K562 (cell line): ENCODE data around the gene FARP2. TPM values are rescaled to one million over a fixed set of nuclear protein-coding genes. Genes with fewer than 3 reads are reported as not detected.

Experiments used
- BCLAF1 ChIP-seq, 2 experiments: fragments of 450-650 bp in 1 of 2; IDR thresholded peaks; 2 replicates each; pipeline ENCODE4 v1.6.1; 2011 to 2017; ENCODE audit warnings: low read depth in 2 of 2, antibody characterized with exemption in 1 of 2, borderline replicate concordance in 1 of 2, low read length in 1 of 2, mild to moderate bottlenecking in 1 of 2, mixed read lengths in 1 of 2; ENCODE audit not compliant: control insufficient read depth in 1 of 2
- CAMTA2 ChIP-seq: fragments of 250-450 bp; sonication (Bioruptor Pico); conservative IDR thresholded peaks from 2 replicates; pipeline ENCODE4 v1.5.1; 2022
- CEBPG ChIP-seq, 3 experiments: fragments of 200-800 bp in 1 of 3; sonication (Bioruptor generic) in 1 of 3; sonication (generic) in 1 of 3; formaldehyde crosslinking in 1 of 3; IDR thresholded peaks in 2 of 3; conservative IDR thresholded peaks in 1 of 3; 2 replicates each; pipeline versions ENCODE4 v1.6.1 to v1.8.0; 2016 to 2022; ENCODE audit warnings: missing compliant biosample characterization in 2 of 3, missing genetic modification characterization in 2 of 3, mild to moderate bottlenecking in 1 of 3, missing genetic modification reagents in 1 of 3
- EGR1 ChIP-seq: fragments of 450-650 bp; conservative IDR thresholded peaks from 2 replicates; pipeline ENCODE4 v1.6.1; 2017; ENCODE audit warnings: mild to moderate bottlenecking
- FIP1L1 ChIP-seq: fragments of 200-400 bp; formaldehyde crosslinking; IDR thresholded peaks from 2 replicates; pipeline ENCODE4 v1.6.1; 2018; ENCODE audit warnings: mild to moderate bottlenecking, low read depth, low read length; ENCODE audit not compliant: poor library complexity, severe bottlenecking
- GATAD2B ChIP-seq: fragments of 450-650 bp; IDR thresholded peaks from 2 replicates; pipeline ENCODE4 v1.6.1; 2017; ENCODE audit warnings: mild to moderate bottlenecking, borderline replicate concordance
- HOMEZ ChIP-seq: fragments of 250-450 bp; sonication (Bioruptor Pico); IDR thresholded peaks from 2 replicates; pipeline ENCODE4 v1.4.0; 2020; ENCODE audit warnings: mild to moderate bottlenecking, moderate library complexity
- L3MBTL2 ChIP-seq: fragments of 450-650 bp; IDR thresholded peaks from 2 replicates; pipeline ENCODE4 v1.6.1; 2016; ENCODE audit warnings: mild to moderate bottlenecking, moderate library complexity
- MECOM ChIP-seq: fragments of 250-450 bp; sonication (Bioruptor Pico); IDR thresholded peaks from 2 replicates; pipeline ENCODE4 v1.8.0; 2022; ENCODE audit warnings: inconsistent platforms
- MTA3 ChIP-seq: fragments of 450-650 bp; formaldehyde crosslinking; IDR thresholded peaks from 2 replicates; pipeline ENCODE4 v1.6.1; 2017; ENCODE audit warnings: mild to moderate bottlenecking, borderline replicate concordance
- PCBP2 ChIP-seq: fragments of 200-400 bp; formaldehyde crosslinking; IDR thresholded peaks from 2 replicates; pipeline ENCODE4 v1.6.1; 2018; ENCODE audit warnings: low read length, low read depth, mild to moderate bottlenecking, moderate library complexity; ENCODE audit not compliant: poor library complexity, severe bottlenecking
- RB1 ChIP-seq: fragments of 450-650 bp; IDR thresholded peaks from 2 replicates; pipeline ENCODE4 v1.6.1; 2017; ENCODE audit warnings: low read depth, mild to moderate bottlenecking
- RFX1 ChIP-seq: fragments of 450-650 bp; IDR thresholded peaks from 2 replicates; pipeline ENCODE4 v1.6.1; 2016; ENCODE audit warnings: mild to moderate bottlenecking, moderate library complexity
- TFAP4 ChIP-seq: sonication (generic); formaldehyde crosslinking; IDR thresholded peaks from 2 replicates; pipeline ENCODE4 v1.8.0; 2022; ENCODE audit warnings: missing genetic modification reagents, mild to moderate bottlenecking, moderate library complexity, borderline replicate concordance
- TGIF2 ChIP-seq: sonication (generic); formaldehyde crosslinking; IDR thresholded peaks from 2 replicates; pipeline ENCODE4 v1.8.1; 2022; ENCODE audit warnings: mild to moderate bottlenecking, missing genetic modification reagents, moderate library complexity
- ZBTB26 ChIP-seq: fragments of 450-650 bp; formaldehyde crosslinking; IDR thresholded peaks from 2 replicates; pipeline ENCODE4 v1.4.0; 2022; ENCODE audit warnings: missing genetic modification characterization
- ZNF511 ChIP-seq: sonication (generic); formaldehyde crosslinking; IDR thresholded peaks from 2 replicates; pipeline ENCODE4 v1.8.0; 2022; ENCODE audit warnings: mild to moderate bottlenecking, missing genetic modification reagents
- polyA plus RNA-seq, 8 experiments: library from polyadenylated mRNA; depleted of rRNA in 4 of 8; stranded (reverse) in 5 of 8; unstranded in 3 of 8; fragments of >200 nt; fragmentation: Nextera tagmentation in 2 of 8; fragmentation: Illumina TruSeq in 1 of 8; extraction: Ambion mirVana in 2 of 8; extraction: Trizol in 1 of 8; gene quantifications; 2 replicates each; pipeline versions ENCODE4 v1.2.1 to v1.2.3, GENCODE V29; 2011 to 2014; ENCODE audit warnings: inconsistent platforms in 1 of 8, missing spikeins in 1 of 8
- total RNA-seq, 7 experiments: library from RNA; depleted of rRNA in 6 of 7; stranded (reverse); fragments of >200 nt in 6 of 7; fragmentation: Illumina TruSeq in 2 of 7; extraction: Trizol in 2 of 7; gene quantifications; 2 replicates each; pipeline versions ENCODE4 v1.2.1 to v1.2.3, GENCODE V29; 2011 to 2021; ENCODE audit warnings: low replicate concordance in 1 of 7

The FARP2 gene
- total and polyA plus RNA-seq, 9 of the 15 experiments (the other 6 are each of a cell fraction or from before 2014, with no cell fraction given), result 4.1 to 38.1 (median 21.1) TPM

- TF ChIP-seq L3MBTL2 (peak; percentile 79), ZBTB26 (CRISPR knock-in tag) (no peak), MTA3 (peak; percentile 29; the same call in 1 of the 2 replicates), FIP1L1 (peak; percentile 41), PCBP2 (no peak), EGR1 (0 out of 2 replicates have a peak, but pooled peaks have one; percentile 13), RB1 (peak; percentile 42; the same call in 1 of the 2 replicates), GATAD2B (no peak), HOMEZ (no peak), CEBPG (CRISPR knock-in tag; IDR thresholded peaks at IDR 0.05) (no peak), CEBPG (tag; conservative IDR thresholded peaks at IDR 0.05 in 1 of 2, IDR thresholded peaks at IDR 0.05 in 1 of 2) (no peak), MECOM (no peak), CAMTA2 (CRISPR knock-in tag) (no peak), BCLAF1 (IDR thresholded peaks at IDR 0.05; ENCODE audit: borderline replicate concordance in 1 of 2, control insufficient read depth in 1 of 2, low read depth in 2 of 2, low read length in 1 of 2) (no peak), RFX1 (no peak), TGIF2 (CRISPR knock-in tag) (no peak), ZNF511 (CRISPR knock-in tag) (no peak), TFAP4 (CRISPR knock-in tag) (peak; percentile 13; the same call in 1 of the 2 replicates)
Observed at GRCh38 chr2:241507430-241508239, 151.6 kb downstream of the FARP2 start (continued).
